ENCODE data around the gene BMP6.
A peak's percentile ranks its signal among the peaks of the same experiment; 100 is the strongest.

Gene BMP6

GRCh38 chr6:7846966-7847818, 121.3 kb downstream of the BMP6 start:
- DNase-seq (ENCODE audit: low read depth), result peak; percentile 25
- no peak overlapping the region for H3K4me3 ChIP-seq (ENCODE audit: control insufficient read depth, low read depth, low read length)
- peak; percentile 33 for TF ChIP-seq CTCF (IDR thresholded peaks at IDR 0.05; ENCODE audit: control insufficient read depth, insufficient read depth, low read depth, low read length, missing control alignments)

- no peak overlapping the region for H3K4me3 ChIP-seq (ENCODE audit: control insufficient read depth, low read depth, low read length)
- DNase-seq (ENCODE audit: low read depth), result no peak
- TF ChIP-seq CTCF (IDR thresholded peaks at IDR 0.05; ENCODE audit: control insufficient read depth, insufficient read depth, low read depth, low read length, missing control alignments), result no peak
These were observed 122.3 kb downstream of the BMP6 start for GRCh38 chr6:7848229-7848628.

- no peak overlapping the region for H3K4me3 ChIP-seq (ENCODE audit: control insufficient read depth, low read depth, low read length)
- no peak for DNase-seq (ENCODE audit: low read depth)
- no peak for TF ChIP-seq CTCF (IDR thresholded peaks at IDR 0.05; ENCODE audit: control insufficient read depth, insufficient read depth, low read depth, low read length, missing control alignments)
These were observed 125.9 kb downstream of the BMP6 start for GRCh38 chr6:7851780-7852179.

- no peak for DNase-seq (ENCODE audit: low read depth)
These were observed 133.7 kb downstream of the BMP6 start for GRCh38 chr6:7859591-7859990.

GRCh38 chr6:7865781-7866180, 139.9 kb downstream of the BMP6 start:
- TF ChIP-seq CTCF (IDR thresholded peaks at IDR 0.05; ENCODE audit: control insufficient read depth, insufficient read depth, low read depth, low read length, missing control alignments), result peak; percentile 21
- no peak for DNase-seq (ENCODE audit: low read depth)
- H3K4me3 ChIP-seq (ENCODE audit: control insufficient read depth, low read depth, low read length), result no peak overlapping the region

More at GRCh38 chr6:7859591-7859990, 133.7 kb downstream of the BMP6 start:
- no peak overlapping the region for H3K4me3 ChIP-seq (ENCODE audit: control insufficient read depth, low read depth, low read length)
- no peak for TF ChIP-seq CTCF (IDR thresholded peaks at IDR 0.05; ENCODE audit: control insufficient read depth, insufficient read depth, low read depth, low read length, missing control alignments)

- TF ChIP-seq CTCF (IDR thresholded peaks at IDR 0.05; ENCODE audit: control insufficient read depth, insufficient read depth, low read depth, low read length, missing control alignments), result no peak
- H3K4me3 ChIP-seq (ENCODE audit: control insufficient read depth, low read depth, low read length), result no peak overlapping the region
- no peak for DNase-seq (ENCODE audit: low read depth)
These were observed 140.6 kb downstream of the BMP6 start for GRCh38 chr6:7866526-7866925.

Data from AG09309 (cell line).